Adrenal gland (tissue), 5 donors: Measurements from ENCODE around the gene AFTPH.

Experiments used
- CTCF ChIP-seq, 6 experiments: fragments of 450-650 bp in 4 of 6; fragments of 200-600 bp in 2 of 6; sonication (generic) in 1 of 6; IDR thresholded peaks; 1 replicate in 5 of 6; 2 replicates in 1 of 6; pipeline versions ENCODE4 v1.5.1 to v1.8.0; 2016 to 2021; ENCODE audit warnings: antibody characterized with exemption in 6 of 6, mild to moderate bottlenecking in 2 of 6, moderate library complexity in 1 of 6
- POLR2A ChIP-seq, 2 donors: fragments of 450-650 bp; IDR thresholded peaks; one replicate each; pipeline ENCODE4 v1.6.1; 2017; ENCODE audit warnings: antibody characterized with exemption in 2 of 2, mild to moderate bottlenecking in 2 of 2, moderate library complexity in 1 of 2
- donor health status: DM: no; HTN: no; CAD: no.

GRCh38 chr2:64613276-64613675, 89.1 kb downstream of the AFTPH start:
- TF ChIP-seq CTCF (IDR thresholded peaks at IDR 0.05) (no peak), POLR2A (IDR thresholded peaks at IDR 0.05) (no peak)
